Endometrium (tissue), 2 donors: Measurements from ENCODE around the gene STEAP1.
"Not testable (repeated sequence)": the region's sequence is repeated elsewhere in the genome, so short reads cannot be mapped to it uniquely, and the experiment has no call there.

Source experiments
- FAIRE-seq: peaks from 2 replicates; lab custom pipeline; 2012; peaks lifted over from hg19 to GRCh38; lab: Jason Lieb, UNC
- donor health status: control.
- donor health status: control.

Gene STEAP1

GRCh38 chr7:90153943-90154771 lies at the start of gene STEAP1:
Gene STEAP1, plus strand, starts transcription at chr7:90154469. Its CDS starts 5,320 bp downstream, at chr7:90159789.
- FAIRE-seq: not testable (repeated sequence)

GRCh38 chr7:90114972-90115371 lies 39.3 kb upstream of the STEAP1 start:
- FAIRE-seq: peak; percentile 100

GRCh38 chr7:90118551-90119177 lies 35.6 kb upstream of the STEAP1 start:
- FAIRE-seq: not testable (repeated sequence)

- no peak for FAIRE-seq
Observed at GRCh38 chr7:90119178-90119971, 34.9 kb upstream of the STEAP1 start.

- not testable (repeated sequence) for FAIRE-seq
Observed at GRCh38 chr7:90120205-90120604, 34.1 kb upstream of the STEAP1 start.

- peak; percentile 29 for FAIRE-seq
Observed at GRCh38 chr7:90131746-90132145, 22.5 kb upstream of the STEAP1 start.

- FAIRE-seq: not testable (repeated sequence)
Observed at GRCh38 chr7:90147079-90147960, 6.9 kb upstream of the STEAP1 start.

- not testable (repeated sequence) for FAIRE-seq
Observed at GRCh38 chr7:90149428-90149827, 4.8 kb upstream of the STEAP1 start.

GRCh38 chr7:90151884-90152283 lies 2.4 kb upstream of the STEAP1 start:
- FAIRE-seq: not testable (repeated sequence)

- FAIRE-seq: peak; percentile 4
Observed at GRCh38 chr7:90152642-90153253, 1.5 kb upstream of the STEAP1 start.

- FAIRE-seq: no peak
Observed at GRCh38 chr7:90155206-90155605, 937 bp downstream of the STEAP1 start.

- FAIRE-seq: not testable (repeated sequence)
Observed at GRCh38 chr7:90157331-90157730, 3.1 kb downstream of the STEAP1 start.

GRCh38 chr7:90157761-90158350 lies 3.6 kb downstream of the STEAP1 start:
- not testable (repeated sequence) for FAIRE-seq

- FAIRE-seq: no peak
Observed at GRCh38 chr7:90163534-90163933, 9.3 kb downstream of the STEAP1 start.

GRCh38 chr7:90165724-90166123 lies 11.5 kb downstream of the STEAP1 start:
- FAIRE-seq: no peak

- no peak for FAIRE-seq
Observed at GRCh38 chr7:90166153-90166552, 11.9 kb downstream of the STEAP1 start.

- FAIRE-seq: no peak
Observed at GRCh38 chr7:90167361-90167760, 13.1 kb downstream of the STEAP1 start.

GRCh38 chr7:90169891-90170290 lies 15.6 kb downstream of the STEAP1 start:
- FAIRE-seq: no peak

GRCh38 chr7:90172121-90172520 lies 17.9 kb downstream of the STEAP1 start:
- FAIRE-seq: no peak

GRCh38 chr7:90172624-90173023 lies 18.4 kb downstream of the STEAP1 start:
- no peak for FAIRE-seq
